SK-N-DZ (cell line): ENCODE measurements around the gene ZDHHC19. TPM values are rescaled to one million over a fixed set of nuclear protein-coding genes. Genes with fewer than 3 reads are reported as not detected.
"Not testable (repeated sequence)": the region's sequence is repeated elsewhere in the genome, so short reads cannot be mapped to it uniquely, and the experiment has no call there.

Experiments
- DNase-seq: peaks from one replicate; pipeline ENCODE4 v3.0.0-alpha.2; 2015; ENCODE audit warnings: low spot score
- polyA plus RNA-seq, 2 experiments: library from polyadenylated mRNA; depleted of rRNA; stranded (reverse); fragments of >200 nt; gene quantifications; 2 replicates each; pipeline ENCODE4 v1.2.3, GENCODE V29; 2014

ZDHHC19 gene
- not detected in 2 replicates for polyA plus RNA-seq (2014; cell fraction: cytosol; rRNA removed)
- not detected in 2 replicates for polyA plus RNA-seq (2014; cell fraction: nucleus; rRNA removed)

- no peak for DNase-seq
Observed at GRCh38 chr3:196210673-196211556, at the start of gene ZDHHC19. ZDHHC19 (minus strand) TSS chr3:196211400; CDS start chr3:196211315, 85 bp downstream.

GRCh38 chr3:196260784-196261183 is 49.6 kb upstream of the ZDHHC19 start:
- DNase-seq: no peak

GRCh38 chr3:196255776-196256175 is 44.6 kb upstream of the ZDHHC19 start:
- no peak for DNase-seq

- DNase-seq: no peak
Observed at GRCh38 chr3:196254376-196255283, 43.4 kb upstream of the ZDHHC19 start.

- DNase-seq: no peak
Observed at GRCh38 chr3:196251918-196252317, 40.7 kb upstream of the ZDHHC19 start.

GRCh38 chr3:196246612-196247308 is 35.6 kb upstream of the ZDHHC19 start:
- no peak for DNase-seq

- DNase-seq: not testable (repeated sequence)
Observed at GRCh38 chr3:196244166-196244565, 33.0 kb upstream of the ZDHHC19 start.

GRCh38 chr3:196241704-196242103 is 30.5 kb upstream of the ZDHHC19 start:
- no peak for DNase-seq

GRCh38 chr3:196240424-196240823 is 29.2 kb upstream of the ZDHHC19 start:
- DNase-seq: no peak

- DNase-seq: no peak
Observed at GRCh38 chr3:196238612-196239560, 27.7 kb upstream of the ZDHHC19 start.

GRCh38 chr3:196237203-196237602 is 26.0 kb upstream of the ZDHHC19 start:
- DNase-seq: no peak

- DNase-seq: no peak
Observed at GRCh38 chr3:196236223-196236622, 25.0 kb upstream of the ZDHHC19 start.

- DNase-seq: no peak
Observed at GRCh38 chr3:196235452-196236122, 24.4 kb upstream of the ZDHHC19 start.

GRCh38 chr3:196232882-196233251 is 21.7 kb upstream of the ZDHHC19 start:
- no peak for DNase-seq

- no peak for DNase-seq
Observed at GRCh38 chr3:196232154-196232881, 21.1 kb upstream of the ZDHHC19 start.

- no peak for DNase-seq
Observed at GRCh38 chr3:196227629-196228493, 16.7 kb upstream of the ZDHHC19 start.

GRCh38 chr3:196227121-196227561 is 15.9 kb upstream of the ZDHHC19 start:
- no peak for DNase-seq

- DNase-seq: no peak
Observed at GRCh38 chr3:196225763-196226364, 14.7 kb upstream of the ZDHHC19 start.
